NCI-H524 treated with DMSO at 0.1 percent for 48 hours (cell line): Measurements from ENCODE around the gene GNG4.
"Not testable (repeated sequence)": the region's sequence is repeated elsewhere in the genome, so short reads cannot be mapped to it uniquely, and the experiment has no call there.

Experiments used
- DNase-seq: peaks from one replicate; lab custom pipeline; 2025; lab: John Stamatoyannopoulos, UW

Gene GNG4

DNA sequence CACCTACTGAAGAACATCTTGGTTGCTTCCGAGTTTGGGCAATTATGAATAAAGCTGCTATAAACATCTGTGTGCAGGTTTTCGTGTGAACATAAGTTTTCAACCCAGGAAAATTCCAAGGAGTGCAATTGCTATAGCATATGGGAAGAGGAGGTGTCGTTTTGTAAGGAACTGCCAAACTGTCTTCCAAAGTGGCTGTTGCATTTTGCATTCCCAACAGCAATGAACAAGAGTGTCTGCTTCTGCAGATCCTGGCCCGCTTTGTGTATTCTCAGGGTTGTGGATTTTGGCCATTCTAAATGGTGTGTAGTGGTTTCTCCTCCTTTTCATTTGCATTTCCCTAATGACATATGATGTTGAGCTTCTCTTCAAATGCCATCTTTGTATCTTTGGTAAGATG lies 23.8 kb downstream of the GNG4 start:
- DNase-seq = no peak

DNA sequence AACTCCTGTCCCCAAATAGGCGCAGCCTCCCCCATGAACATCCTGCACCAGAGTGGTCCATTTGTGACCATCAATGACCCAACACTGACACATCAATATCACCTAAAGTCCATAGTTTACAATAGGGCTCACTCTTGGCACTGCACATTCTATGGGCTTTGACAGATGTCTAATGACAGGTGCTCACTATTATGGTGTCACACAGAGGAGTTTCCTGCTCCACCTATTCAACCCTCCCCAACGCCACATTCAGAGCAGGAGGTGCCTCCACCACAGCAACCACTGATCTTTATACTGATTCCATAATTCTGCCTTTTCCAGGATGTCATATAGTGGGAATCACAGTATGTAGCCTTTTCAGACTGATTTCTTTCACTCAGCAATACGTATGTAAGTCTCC lies 24.2 kb downstream of the GNG4 start:
- no peak for DNase-seq

DNA sequence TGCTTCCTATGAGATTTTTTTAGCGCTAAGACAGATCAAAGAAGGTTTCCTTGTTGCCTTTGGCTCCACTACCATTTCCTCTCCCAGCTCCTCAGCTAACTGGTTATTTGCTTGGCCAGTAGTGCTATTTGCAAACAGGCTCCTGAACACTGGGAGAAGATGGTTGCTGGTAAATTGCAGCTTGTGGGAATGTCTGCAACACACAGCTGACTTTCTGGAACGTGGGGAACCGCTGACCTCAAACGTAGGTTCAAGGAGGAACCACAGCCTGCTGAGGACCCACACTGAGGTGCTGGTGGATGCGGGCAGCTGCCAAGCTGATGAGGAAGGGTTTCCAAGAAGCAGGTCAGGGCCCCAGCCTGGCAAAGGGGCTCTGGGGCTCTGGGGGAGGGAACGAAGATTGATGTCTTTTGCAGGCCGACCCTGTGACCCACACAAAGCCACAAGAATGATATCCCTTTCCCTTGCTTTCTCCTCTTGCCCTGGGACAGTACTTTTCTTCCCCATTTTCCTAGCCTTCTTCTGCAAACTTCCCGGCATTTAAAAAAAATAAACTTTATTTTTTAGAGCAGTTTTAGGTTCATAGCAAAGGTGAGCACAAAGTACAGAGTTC lies 24.8 kb downstream of the GNG4 start:
- no peak for DNase-seq

DNA sequence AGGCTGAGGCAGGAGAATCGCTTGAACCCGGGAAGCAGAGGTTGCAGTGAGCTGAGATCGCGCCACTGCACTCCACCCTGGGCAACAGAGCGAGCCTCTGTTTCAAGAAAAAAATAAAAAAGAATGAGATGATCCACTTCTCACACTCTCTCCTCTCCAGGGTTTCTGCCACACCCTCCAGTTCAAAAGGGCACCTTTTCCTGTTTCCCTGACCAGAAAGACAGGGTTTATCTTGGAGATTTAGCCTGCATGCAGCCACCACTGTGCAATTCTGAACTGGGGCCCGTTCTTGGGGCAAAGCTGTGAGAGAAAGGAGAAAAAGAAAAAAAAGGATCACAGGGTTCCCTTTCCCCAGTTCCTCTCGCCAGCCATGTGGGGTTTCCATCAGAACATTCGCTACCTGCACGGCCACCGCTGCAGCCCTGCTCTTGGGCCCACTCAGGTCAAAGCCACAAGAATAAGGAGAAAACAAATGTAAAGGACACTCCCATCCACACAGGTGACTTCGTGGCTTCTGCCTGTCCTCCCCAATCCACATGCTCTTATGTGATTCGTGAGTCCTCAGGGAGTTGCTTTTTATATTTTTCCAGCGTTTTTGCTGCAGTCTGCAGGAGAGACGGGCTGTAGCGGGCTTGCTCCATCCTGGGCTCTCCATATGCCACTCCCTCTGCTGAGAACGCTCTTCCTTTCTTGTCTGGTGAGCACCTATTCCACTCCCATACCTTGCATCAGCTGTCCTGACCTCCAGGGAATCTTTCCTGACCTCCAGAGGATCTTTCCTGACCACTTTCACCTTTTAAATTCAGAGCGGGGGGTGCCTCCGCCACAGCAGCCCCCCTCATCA lies 26.4 kb downstream of the GNG4 start:
- no peak for DNase-seq

DNA sequence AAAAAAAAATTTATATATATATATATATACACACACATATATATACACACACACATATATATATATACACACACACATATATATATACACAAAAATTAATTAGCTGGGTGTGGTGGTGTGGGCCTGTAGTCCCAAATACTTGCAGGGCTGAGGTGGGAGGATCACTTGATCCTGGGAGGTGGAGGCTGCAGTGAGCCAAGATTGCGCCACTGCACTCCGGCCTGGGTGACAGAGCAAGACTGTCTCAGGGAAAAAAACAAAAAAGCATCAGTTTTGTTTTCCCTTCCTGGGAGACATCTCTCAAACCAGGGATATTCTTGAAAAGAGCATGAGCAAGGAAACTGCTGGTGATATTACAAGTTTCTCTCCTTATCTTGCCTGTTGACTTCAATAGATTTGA lies 30.4 kb downstream of the GNG4 start:
- not testable (repeated sequence) for DNase-seq

DNA sequence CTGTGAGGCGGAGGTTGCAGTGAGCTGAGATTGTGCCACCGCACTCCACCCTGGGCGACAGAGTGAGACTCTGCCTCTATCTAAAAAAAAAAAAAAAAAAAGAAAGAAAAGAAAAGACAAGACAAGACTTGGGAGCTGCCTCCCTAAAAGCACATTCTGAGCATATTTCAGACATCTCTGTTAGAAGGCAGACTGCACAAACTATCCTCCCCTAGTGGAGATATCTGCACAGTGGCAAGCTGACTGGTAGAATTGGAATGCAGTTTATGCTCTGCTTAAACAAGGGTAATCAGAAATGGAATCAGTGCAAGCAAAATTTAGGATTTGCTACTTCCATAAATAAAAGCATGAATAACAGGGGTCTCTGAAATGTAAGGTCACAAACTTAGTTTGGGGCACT lies 31.8 kb downstream of the GNG4 start:
- no peak for DNase-seq

DNA sequence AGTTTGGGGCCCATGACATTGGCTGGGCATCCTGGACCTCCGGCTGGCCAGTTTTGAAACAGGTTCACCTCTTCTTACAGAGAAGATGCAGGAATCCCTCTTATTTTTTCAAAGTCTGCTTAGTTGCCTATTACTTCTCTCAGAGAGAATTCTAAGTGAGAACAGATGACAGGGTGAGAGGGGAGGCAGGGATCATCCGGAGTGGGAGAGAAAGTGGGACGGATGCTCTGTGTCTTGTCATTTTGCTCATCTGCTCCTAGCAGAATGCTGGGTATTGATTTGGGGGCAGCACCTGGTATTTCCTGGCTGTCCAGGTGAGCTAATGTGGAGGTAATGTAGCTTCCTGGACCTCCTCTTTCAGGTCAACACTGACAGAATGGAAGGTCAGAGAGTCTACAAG lies 32.4 kb downstream of the GNG4 start:
- no peak for DNase-seq

DNA sequence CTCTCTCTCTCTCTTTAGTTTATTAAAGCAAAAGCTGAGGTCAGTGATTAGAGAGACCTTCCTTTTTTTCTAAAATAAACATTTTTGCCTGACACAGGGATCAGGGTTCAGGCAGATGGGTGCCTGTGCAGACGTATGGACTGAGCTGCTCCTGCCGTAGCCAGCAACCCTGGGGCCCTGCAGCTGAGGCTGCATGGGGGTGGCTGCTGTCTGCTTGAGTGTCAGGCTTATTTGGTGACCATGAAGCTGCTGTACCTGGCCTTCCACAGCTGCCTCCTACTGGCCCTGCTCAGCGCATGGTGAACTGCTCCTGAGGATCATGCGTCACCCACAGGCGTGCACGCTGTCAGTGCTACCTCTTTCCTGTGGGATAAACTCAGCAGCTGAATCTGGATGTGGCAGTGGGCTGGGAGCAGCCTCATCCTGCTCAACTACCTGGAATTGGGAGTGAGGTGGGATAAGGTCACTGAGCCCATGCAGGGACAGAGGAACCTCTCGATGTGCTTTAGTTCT lies 35.1 kb downstream of the GNG4 start:
- DNase-seq = no peak

DNA sequence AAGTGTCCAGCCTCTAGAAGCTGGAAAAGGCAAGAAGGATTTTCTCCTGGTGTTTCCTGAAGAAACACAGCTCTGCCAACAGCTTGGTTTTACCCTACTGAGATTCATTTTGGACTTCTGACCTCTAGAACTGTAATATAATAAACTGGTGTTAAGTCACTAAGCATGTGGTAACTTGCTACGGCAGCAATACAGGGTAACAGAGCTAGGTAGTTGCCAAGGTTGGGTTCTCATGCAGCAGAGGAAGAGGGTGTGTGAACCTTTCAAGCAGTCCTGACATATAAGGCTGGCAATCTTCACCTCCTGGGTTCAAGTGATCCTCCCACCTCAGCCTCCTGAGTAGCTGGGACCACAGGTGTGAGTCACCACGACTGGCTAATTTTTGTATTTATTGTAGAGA lies 36.0 kb downstream of the GNG4 start:
- DNase-seq = no peak

DNA sequence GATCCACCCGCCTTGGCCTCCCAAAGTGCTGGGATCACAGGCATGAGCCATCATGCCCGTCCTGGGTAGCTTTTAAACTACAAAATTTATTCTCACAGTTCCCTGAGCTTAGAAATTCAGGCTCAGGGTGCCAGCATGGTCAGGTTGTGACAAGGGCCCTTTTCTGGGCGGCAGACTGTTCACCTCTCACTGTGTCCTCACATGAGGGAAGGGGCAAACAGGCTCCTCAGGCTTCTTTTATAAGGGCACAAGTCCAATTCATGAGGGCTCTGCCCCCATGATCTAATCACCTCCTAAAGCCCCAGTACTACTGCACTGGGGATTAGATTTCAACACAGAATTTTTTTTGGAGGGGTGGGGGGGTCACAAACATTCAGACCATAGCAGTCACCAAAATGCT lies 36.8 kb downstream of the GNG4 start:
- DNase-seq = no peak

DNA sequence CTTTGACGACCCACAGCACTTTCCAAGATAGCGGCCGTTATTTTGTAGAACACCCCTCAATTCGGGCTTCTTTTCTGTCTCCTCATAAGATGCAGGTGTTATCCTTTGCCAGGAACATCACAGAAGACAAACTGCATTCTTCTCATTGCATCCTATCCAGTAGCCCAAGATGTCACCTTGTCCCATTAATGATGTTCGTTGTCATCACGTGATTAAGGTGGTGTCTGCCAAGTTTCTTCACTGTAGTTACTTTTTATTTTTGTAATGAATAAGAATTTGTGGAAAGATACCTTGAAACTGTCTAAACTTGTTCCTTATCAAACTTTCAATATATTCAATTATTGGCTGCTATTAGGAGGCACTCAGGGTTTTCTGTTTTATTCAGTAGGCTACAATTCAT lies 39.4 kb downstream of the GNG4 start:
- no peak for DNase-seq

DNA sequence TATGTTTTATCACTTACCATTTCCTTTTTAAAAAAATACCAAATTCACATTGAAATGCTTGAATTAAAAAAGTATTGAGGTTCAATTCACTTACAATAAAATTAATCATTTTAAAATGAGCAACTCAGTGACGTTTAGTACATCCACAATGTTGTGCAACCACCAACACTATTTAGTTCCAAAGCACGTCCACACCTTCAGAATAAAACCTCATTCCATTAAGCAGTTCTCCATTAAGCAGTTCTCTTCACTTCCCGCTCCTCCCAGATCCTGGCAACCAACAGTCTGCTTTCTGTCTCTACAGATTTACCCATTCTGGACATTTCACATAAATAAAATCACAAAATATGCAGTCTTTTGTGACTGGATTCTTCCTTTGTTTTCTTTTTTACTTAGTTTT lies 41.3 kb downstream of the GNG4 start:
- no peak for DNase-seq

DNA sequence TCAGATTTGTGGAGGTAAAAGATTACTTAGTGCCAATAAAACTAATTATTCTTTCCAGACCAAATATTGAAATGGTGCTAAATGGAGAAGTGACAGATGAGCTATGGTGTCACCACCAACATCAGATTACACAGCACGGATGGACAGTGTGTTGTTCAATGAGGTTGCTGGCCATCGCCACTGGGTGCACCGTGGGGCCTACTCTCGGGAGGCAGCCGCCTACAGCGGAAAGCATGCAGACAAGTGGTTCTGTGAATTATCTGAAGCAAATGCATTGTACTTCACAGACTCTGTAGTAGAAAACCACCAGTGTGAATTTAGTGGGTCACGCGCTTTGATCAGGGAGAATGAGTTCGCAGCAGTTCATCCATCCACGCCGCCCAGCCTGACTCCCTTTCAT lies 42.3 kb downstream of the GNG4 start:
- DNase-seq = no peak

DNA sequence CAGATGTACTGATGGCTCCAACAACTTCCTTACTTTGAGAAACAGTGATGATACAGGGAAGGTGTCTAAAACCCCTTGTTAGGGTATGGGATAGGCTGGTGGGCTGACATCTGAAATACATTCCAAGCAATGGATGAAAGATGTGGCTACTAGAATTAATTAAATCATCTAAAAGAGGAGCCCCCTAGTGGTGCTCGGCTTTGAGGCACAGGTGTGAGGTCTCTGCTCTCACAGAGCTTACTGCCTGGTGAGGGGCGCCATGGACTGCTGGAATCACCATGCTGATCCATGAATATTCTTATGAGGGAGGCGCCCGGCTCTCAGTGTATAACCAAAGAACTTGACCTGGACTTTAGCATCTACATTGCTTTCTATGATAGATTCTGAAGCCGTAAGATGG lies 48.5 kb downstream of the GNG4 start:
- no peak for DNase-seq

DNA sequence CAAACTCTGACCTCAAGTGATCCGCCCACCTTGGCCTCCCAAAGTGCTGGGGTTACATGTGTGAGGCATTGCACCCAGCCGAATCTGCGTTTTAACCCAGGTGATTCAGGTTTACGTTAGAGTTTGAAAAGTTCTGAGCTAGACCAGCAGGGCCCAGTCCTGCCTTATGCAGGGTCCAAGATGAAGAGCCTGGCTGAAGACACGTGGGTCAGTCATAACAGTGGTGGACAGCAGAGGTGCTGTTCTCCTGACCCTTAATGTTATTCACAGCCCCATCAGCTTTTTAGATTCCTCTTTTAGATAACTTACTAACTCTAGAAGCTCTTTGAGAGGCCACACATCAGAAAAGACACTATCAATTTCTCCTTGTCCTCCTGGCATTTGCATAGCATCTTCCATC lies 50.0 kb downstream of the GNG4 start:
- no peak for DNase-seq

DNA sequence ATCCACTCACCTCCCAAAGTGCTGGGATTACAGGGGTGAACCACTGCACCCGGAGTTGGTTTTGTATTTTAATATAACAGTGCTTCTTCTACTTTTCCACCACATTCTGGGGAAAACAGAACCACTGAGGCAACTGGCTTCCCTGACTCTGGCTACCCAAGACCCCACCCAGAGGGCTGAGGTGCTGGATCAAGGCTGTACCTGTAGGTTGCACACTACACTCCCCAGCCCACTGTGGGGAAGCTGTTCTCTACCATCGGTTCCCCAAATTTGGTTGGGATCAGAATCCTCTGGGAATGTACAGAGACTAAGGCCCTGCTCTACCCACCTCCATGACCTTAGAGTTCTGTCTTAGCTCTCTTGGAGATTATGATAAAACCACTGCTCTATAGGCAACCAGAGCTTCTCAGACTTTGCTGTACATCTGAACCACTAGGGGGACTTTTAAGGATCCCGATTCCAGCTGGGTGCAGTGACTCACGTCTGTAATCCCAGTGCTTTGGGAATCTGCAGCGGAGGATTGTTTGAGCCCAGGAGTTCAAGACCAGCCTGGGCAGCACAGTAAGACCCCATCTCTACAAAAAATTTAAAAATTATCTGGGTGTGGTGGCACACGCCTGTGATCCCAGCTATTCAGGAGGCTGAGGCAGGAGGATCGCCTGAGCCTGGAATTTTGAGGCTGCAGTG lies 51.6 kb downstream of the GNG4 start:
- no peak for DNase-seq

DNA sequence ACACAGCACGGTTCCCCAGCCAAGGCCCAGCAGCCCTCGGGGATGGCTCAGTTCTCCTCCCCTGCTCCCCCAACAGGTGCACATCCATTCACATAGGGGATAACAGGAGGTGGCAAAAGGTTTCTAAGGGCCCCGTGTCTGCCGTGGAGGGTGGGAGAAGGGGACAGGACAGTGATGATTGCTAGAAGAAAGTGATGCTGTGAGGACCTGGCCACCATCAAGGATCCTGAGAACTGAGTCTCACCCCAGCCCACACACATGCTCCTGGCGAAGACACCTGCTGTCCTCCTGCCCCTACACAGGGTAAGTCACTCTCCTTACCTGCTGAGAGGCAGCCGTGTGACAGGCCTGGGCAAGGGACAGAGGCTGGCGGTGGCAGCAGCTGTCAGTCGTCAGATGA lies 54.5 kb downstream of the GNG4 start:
- DNase-seq = no peak

DNA sequence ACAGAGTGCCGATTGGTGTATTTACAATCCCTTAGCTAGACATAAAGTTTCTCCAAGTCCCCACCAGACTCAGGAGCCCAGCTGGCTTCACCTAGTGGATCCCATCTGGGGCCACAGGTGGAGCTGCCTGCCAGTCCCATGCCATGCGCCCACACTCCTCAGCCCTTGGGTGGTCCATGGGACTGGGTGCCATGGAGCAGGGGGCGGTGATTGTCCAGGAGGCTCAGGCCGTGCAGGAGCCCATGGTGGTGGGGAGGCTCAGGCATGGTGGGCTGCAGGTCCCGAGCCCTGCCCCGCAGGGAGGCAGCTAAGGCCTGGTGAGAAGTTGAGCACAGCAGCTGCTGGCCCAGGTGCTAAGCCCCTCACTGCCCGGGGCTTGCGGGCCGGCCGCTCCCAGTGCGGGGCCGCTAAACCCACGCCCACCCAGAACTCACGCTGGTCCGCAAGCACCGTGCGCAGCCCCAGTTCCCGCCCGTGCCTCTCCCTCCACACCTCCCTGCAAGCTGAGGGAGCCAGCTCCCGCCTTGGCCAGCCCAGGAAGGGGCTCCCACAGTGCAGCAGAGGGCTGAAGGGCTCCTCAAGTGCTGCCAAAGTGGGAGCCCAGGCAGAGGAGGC lies 55.2 kb downstream of the GNG4 start:
- DNase-seq = not testable (repeated sequence)

DNA sequence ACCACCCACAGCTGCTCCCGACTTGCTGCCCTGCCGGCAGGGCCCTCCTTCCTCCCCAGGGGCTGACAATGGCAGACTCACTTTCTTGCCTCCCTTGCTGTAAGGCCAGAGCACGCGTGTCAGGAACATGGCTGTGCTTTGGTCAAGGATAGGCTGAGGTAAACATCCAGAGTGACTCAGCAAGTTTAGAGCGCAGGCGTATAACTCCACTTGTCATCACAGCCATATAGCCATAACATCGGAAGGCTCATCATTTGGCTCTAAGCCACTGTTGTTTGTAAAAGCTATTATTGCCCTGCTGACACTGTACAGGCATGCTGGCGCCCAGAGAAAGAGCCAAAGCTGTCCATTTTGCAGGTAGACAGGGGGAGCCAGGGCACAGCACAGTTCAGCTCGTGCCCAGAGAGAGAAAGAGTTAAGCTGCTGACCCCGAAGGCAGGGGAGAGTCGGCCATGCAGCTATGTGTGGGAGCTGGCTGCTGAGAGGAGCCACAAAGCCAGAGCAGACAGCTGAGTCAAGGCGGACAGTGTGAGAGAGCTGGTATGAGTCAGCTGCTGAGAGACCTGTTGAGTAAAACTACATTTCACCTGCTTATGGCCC lies 60.6 kb downstream of the GNG4 start:
- DNase-seq = no peak

DNA sequence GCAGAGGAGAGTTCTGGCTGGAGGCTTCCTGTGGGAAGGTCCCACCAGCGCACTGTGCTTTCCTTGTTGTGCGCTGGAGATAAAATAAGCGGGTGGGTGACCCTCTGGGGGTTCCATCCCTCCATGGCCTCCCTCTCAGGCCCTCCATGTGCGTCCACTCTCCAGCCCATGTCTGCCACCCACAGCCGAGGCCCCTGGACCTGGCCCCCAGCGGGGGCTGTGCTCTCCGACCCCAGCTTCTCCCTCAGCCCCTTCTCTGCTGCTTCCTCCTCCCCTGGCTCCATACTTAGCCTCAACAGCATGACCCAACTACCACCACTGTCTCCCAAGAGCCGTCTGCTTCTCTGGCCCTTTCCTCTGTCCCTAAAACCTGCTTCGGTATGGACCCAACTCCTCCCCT lies 61.4 kb downstream of the GNG4 start:
- no peak for DNase-seq

DNA sequence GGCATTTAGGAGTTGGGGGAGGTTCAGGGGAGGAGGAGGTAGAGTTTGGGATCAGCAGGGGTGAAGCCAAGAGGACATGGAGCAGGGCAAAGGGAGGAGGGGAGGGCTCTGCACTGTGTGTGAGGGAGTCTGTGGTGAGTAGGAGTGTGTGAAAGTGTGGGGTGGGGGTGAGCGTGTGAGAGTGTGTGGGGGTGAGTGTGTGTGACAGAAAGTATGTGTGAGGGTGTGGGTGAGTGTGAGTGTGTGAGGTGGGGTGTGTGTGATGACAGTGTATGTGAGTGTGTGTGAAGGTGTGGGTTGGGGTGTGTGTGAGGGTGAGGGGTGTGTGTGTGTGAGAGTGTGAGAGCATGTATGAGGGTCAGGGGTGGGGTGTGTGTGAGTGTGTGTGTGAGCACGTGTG lies 62.6 kb downstream of the GNG4 start:
- no peak for DNase-seq

DNA sequence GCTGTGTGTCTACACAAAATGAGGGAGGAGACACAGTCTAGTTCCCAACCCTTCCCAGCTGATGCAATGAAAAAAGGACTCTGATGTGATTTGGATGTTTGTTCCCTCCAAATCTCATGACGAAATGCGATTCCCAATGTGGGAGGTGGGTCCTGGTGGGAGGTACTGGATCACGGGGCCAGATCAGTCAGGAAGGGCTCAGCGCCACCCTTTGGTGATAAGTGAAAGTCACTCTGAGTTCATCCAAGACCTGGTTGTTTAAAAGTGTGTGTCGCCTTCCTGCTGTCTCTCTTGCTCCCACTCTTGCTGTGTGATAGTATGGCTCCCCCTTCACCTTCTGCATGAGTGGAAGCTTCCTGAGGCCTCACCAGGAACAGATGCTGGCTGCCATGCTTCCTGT lies 63.2 kb downstream of the GNG4 start:
- no peak for DNase-seq
